Adrenal gland (tissue), 12 donors: ENCODE data around the gene PEAR1. TPM values are rescaled to one million over a fixed set of nuclear protein-coding genes. Genes with fewer than 3 reads are reported as not detected.

ENCODE experiments used
- DNase-seq, 7 donors: peaks; one replicate each; pipeline ENCODE4 v3.0.0-alpha.2; 2019 to 2020
- H3K27ac ChIP-seq, 5 donors: fragments of 200-600 bp; sonication (generic) in 4 of 5; 1 replicate in 3 of 5; 2 replicates in 2 of 5; pipeline versions ENCODE4 v1.5.1 to v1.8.0; 2016 to 2020; ENCODE audit warnings: mild to moderate bottlenecking in 1 of 5
- H3K27me3 ChIP-seq: fragments of 200-600 bp; 2 replicates; pipeline ENCODE4 v1.8.0; 2021
- H3K36me3 ChIP-seq, 2 donors: fragments of 200-600 bp; replicated peaks in 1 of 2; 1 replicate in 1 of 2; 2 replicates in 1 of 2; pipeline versions ENCODE4 v1.5.1 to v1.8.0; 2018 to 2022
- H3K4me1 ChIP-seq, 2 donors: fragments of 200-600 bp; replicated peaks in 1 of 2; 1 replicate in 1 of 2; 2 replicates in 1 of 2; pipeline versions ENCODE4 v1.5.1 to v1.8.0; 2018 to 2021
- H3K4me3 ChIP-seq, 4 donors: fragments of 200-600 bp; sonication (generic) in 3 of 4; one replicate each; pipeline ENCODE4 v1.5.1; 2016 to 2018
- H3K9me3 ChIP-seq, 3 donors: fragments of 200-600 bp; sonication (generic) in 1 of 3; replicated peaks in 1 of 3; 1 replicate in 2 of 3; 2 replicates in 1 of 3; pipeline versions ENCODE4 v1.5.1 to v1.8.0; 2016 to 2021
- POLR2A ChIP-seq, 2 donors: fragments of 450-650 bp; IDR thresholded peaks; one replicate each; pipeline ENCODE4 v1.6.1; 2017; ENCODE audit warnings: antibody characterized with exemption in 2 of 2, mild to moderate bottlenecking in 2 of 2, moderate library complexity in 1 of 2
- WGBS, 4 donors: extraction: QIAGEN DNeasy Blood & Tissue Kit in 2 of 4; methylation state at CpG; one replicate each; pipeline versions ENCODE4 v1.1.5 to v1.1.7; 2013 to 2017; 5-methylcytosine and 5-hydroxymethylcytosine counted together
- intact Hi-C, 2 donors: fragments of 100-400 bp; cut with DNase I; formaldehyde crosslinking; loops; one replicate each; pipeline versions ENCODE4 v1.14.1 to v1.15.0; 2022 to 2023
- polyA plus RNA-seq, 3 donors: library from polyadenylated mRNA; stranded (reverse); fragments of 200-250 nt in 2 of 3; fragments of 350-450 nt in 1 of 3; fragmentation: Illumina TruSeq in 1 of 3; extraction: RNeasy Lipid Tissue Mini Kit (QIAGEN cat#74804) in 1 of 3; gene quantifications; one replicate each; pipeline ENCODE4 v1.2.3, GENCODE V29; 2013 to 2014
- total RNA-seq, 9 donors: library from RNA; depleted of rRNA in 4 of 9; stranded (reverse); fragments of >200 nt in 4 of 9; fragments of 120-200 nt in 1 of 9; fragmentation: NEBNext Ultra II Directional in 1 of 9; extraction: Animal tissue kit (Norgen Biotek cat#: 25700) in 1 of 9; gene quantifications; one replicate each; pipeline versions ENCODE4 v1.1.0 to v1.2.4, GENCODE V29; 2013 to 2023
- TF ChIP-seq, protein P1 (sequence below), 6 experiments: fragments of 450-650 bp in 4 of 6; fragments of 200-600 bp in 2 of 6; sonication (generic) in 1 of 6; IDR thresholded peaks; 1 replicate in 5 of 6; 2 replicates in 1 of 6; pipeline versions ENCODE4 v1.5.1 to v1.8.0; 2016 to 2021; ENCODE audit warnings: antibody characterized with exemption in 6 of 6, mild to moderate bottlenecking in 2 of 6, moderate library complexity in 1 of 6
- donor health status: healthy with polysubstance abuse.
- donor health status: Bipolar disorder and iron deficiency.
- donor health status: DM: yes; HTN: yes; CAD: no.
- donor health status: DM: no; HTN: no; CAD: no.
- donor health status: DM: no; HTN: no; CAD: no.
- donor health status: DM: yes; HTN: yes; CAD: no.

PEAR1 gene
- total and polyA plus RNA-seq, 12 donors, result 4.2 to 31.1 (median 10.4) TPM

GRCh38 chr1:156863631-156864030, 29.9 kb upstream of the PEAR1 start:
- intact Hi-C loops, result loop anchor here (10.0 kb wide), 2 partner anchors 139 to 169 kb away; partner anchors contain the start of genes ISG20L2 (in 1 of the 2) and METTL25B (in 1 of the 2)
- no peak for TF ChIP-seq POLR2A (IDR thresholded peaks at IDR 0.05)
- TF ChIP-seq, protein P1, sequence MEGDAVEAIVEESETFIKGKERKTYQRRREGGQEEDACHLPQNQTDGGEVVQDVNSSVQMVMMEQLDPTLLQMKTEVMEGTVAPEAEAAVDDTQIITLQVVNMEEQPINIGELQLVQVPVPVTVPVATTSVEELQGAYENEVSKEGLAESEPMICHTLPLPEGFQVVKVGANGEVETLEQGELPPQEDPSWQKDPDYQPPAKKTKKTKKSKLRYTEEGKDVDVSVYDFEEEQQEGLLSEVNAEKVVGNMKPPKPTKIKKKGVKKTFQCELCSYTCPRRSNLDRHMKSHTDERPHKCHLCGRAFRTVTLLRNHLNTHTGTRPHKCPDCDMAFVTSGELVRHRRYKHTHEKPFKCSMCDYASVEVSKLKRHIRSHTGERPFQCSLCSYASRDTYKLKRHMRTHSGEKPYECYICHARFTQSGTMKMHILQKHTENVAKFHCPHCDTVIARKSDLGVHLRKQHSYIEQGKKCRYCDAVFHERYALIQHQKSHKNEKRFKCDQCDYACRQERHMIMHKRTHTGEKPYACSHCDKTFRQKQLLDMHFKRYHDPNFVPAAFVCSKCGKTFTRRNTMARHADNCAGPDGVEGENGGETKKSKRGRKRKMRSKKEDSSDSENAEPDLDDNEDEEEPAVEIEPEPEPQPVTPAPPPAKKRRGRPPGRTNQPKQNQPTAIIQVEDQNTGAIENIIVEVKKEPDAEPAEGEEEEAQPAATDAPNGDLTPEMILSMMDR (IDR thresholded peaks at IDR 0.05), result no peak
- H3K27ac ChIP-seq, result no peak overlapping the region
- no peak overlapping the region for H3K4me3 ChIP-seq
- H3K36me3 ChIP-seq, result no peaks in the 10 kb centered on the region
- WGBS, 4 donors, result 71 to 77% (median 74%) methylated on average over 6 to 7 of the region's 7 CpGs
- H3K4me1 ChIP-seq, result peaks cover 14 to 23% of the 10 kb centered on the region in 2 donors
- H3K27me3 ChIP-seq, result peaks cover 30% of the 10 kb centered on the region
- DNase-seq, result no peak
- H3K9me3 ChIP-seq, result no peaks in the 10 kb centered on the region

GRCh38 chr1:156864796-156865195, 28.7 kb upstream of the PEAR1 start:
- Histone ChIP-seq H3K9me3 (no peaks in the 10 kb centered on the region), H3K27ac (no peak overlapping the region), H3K36me3 (no peaks in the 10 kb centered on the region), H3K4me1 (peaks cover 4 to 14% of the 10 kb centered on the region in 2 donors), H3K27me3 (peaks cover 20% of the 10 kb centered on the region), H3K4me3 (no peak overlapping the region)
- WGBS, 4 donors, result 86 to 100% (median 91%) methylated on average over 1 to 4 of the region's 4 CpGs
- intact Hi-C loops, result loop anchor here (10.0 kb wide), 2 partner anchors 140 to 170 kb away; partner anchors contain the start of genes ISG20L2 (in 1 of the 2) and METTL25B (in 1 of the 2)
- DNase-seq, result no peak
- TF ChIP-seq POLR2A (IDR thresholded peaks at IDR 0.05), result no peak
- TF ChIP-seq, protein P1 (IDR thresholded peaks at IDR 0.05), result no peak

DNA sequence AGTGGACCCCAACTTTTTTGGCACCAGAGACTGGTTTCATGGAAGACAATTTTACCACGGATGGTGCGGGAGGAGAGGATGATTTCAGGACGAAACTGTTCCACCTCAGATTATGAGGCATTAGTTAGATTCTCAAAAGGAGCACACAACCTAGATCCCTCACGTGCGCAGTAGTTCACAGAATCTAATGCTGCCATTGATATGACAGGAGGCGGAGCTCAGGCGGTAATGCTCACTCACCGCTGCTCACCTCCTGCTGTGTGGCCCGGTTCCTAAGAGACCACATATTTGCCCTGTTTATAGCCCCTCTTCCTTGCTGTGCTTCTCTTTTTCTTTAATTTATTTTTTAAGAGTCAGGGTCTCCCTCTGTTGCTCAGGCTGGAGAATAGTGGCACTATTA, 28.3 kb upstream of the PEAR1 start:
- Histone ChIP-seq H3K4me3 (no peak overlapping the region), H3K4me1 (peaks cover 0 to 9% of the 10 kb centered on the region in 2 donors), H3K9me3 (no peaks in the 10 kb centered on the region), H3K36me3 (no peaks in the 10 kb centered on the region), H3K27ac (no peak overlapping the region), H3K27me3 (peaks cover 16% of the 10 kb centered on the region)
- no peak for TF ChIP-seq POLR2A (IDR thresholded peaks at IDR 0.05)
- TF ChIP-seq, protein P1 (IDR thresholded peaks at IDR 0.05), result no peak
- no peak for DNase-seq
- intact Hi-C loops, result loop anchor here (10.0 kb wide), 2 partner anchors 140 to 170 kb away; partner anchors contain the start of genes ISG20L2 (in 1 of the 2) and METTL25B (in 1 of the 2)
- 81 to 91% (median 87%) methylated on average over 9 of the region's 9 CpGs for WGBS, 4 donors

GRCh38 chr1:156865865-156866248, 27.7 kb upstream of the PEAR1 start:
- intact Hi-C loops, result loop anchor here (10.0 kb wide), 2 partner anchors 141 to 171 kb away; partner anchors contain the start of genes ISG20L2 (in 1 of the 2) and METTL25B (in 1 of the 2)
- DNase-seq, result no peak
- Histone ChIP-seq H3K27ac (no peak overlapping the region), H3K9me3 (no peaks in the 10 kb centered on the region), H3K36me3 (no peaks in the 10 kb centered on the region), H3K27me3 (peaks cover 11% of the 10 kb centered on the region), H3K4me3 (no peak overlapping the region), H3K4me1 (peaks cover 0 to 3% of the 10 kb centered on the region in 2 donors)
- TF ChIP-seq, protein P1 (IDR thresholded peaks at IDR 0.05), result no peak
- no peak for TF ChIP-seq POLR2A (IDR thresholded peaks at IDR 0.05)
- 70 to 80% (median 78%) methylated on average over 4 of the region's 4 CpGs for WGBS, 4 donors
